ENCODE measurements around the gene DNTTIP2.
"Not testable (repeated sequence)": the region's sequence is repeated elsewhere in the genome, so short reads cannot be mapped to it uniquely, and the experiment has no call there.

The DNTTIP2 gene

GRCh38 chr1:93840956-93841482, 38.0 kb downstream of the DNTTIP2 start:
- no peak for DNase-seq (ENCODE audit: low read depth)

- DNase-seq (ENCODE audit: low read depth) = no peak
These were observed 39.3 kb downstream of the DNTTIP2 start for GRCh38 chr1:93839753-93840152.

DNA sequence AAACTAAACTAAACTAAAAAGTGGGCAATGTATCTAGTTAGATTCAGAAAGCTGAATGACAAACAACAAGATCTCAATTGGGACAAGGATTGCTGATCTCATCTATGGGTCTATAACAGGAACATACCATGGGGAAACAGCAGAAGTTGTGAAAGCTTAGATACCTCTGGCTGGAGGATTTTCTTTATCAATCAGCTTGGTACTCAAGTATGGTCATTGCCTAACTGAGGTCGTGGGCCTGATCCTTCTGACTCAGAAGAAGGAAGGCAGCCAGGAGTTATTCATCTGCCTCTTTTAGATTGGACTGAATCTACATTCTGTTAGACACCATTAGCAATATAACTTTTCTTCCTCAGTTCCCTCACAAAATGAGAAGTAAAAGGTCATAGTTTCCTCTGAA, 39.7 kb downstream of the DNTTIP2 start:
- DNase-seq (ENCODE audit: low read depth) = peak; percentile 80

GRCh38 chr1:93837961-93838360, 41.0 kb downstream of the DNTTIP2 start:
- no peak for DNase-seq (ENCODE audit: low read depth)

- not testable (repeated sequence) for DNase-seq (ENCODE audit: low read depth)
These were observed 45.7 kb downstream of the DNTTIP2 start for GRCh38 chr1:93833293-93833692.

GRCh38 chr1:93829061-93829460, 49.9 kb downstream of the DNTTIP2 start:
- DNase-seq (ENCODE audit: low read depth) = no peak

- DNase-seq (ENCODE audit: low read depth) = no peak
These were observed 50.6 kb downstream of the DNTTIP2 start for GRCh38 chr1:93828367-93828755.

GRCh38 chr1:93827633-93828366, 51.2 kb downstream of the DNTTIP2 start:
- peak; percentile 33 for DNase-seq (ENCODE audit: low read depth)

- DNase-seq (ENCODE audit: low read depth) = peak; percentile 66
These were observed 51.9 kb downstream of the DNTTIP2 start for GRCh38 chr1:93827128-93827527.

DNA sequence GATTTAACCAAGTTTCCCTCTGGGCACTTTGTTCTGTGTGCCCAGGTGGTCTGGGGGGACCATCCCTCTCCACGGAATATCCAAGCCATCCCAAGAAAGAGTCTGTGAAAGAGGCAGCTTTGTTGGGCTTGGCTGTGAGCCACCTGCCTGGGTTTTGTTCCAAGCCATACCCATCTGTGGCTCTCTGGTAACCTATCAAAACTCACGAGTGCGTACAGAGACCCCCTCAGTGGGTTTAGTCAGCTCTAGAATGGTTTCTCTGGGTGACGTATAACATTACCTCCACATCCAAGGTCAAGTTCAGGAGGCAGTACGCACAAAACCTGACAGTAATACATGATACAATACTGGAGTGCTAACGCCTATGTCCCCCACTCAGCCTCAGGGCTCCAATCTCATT, 54.2 kb downstream of the DNTTIP2 start:
- DNase-seq (ENCODE audit: low read depth) = no peak

DNA sequence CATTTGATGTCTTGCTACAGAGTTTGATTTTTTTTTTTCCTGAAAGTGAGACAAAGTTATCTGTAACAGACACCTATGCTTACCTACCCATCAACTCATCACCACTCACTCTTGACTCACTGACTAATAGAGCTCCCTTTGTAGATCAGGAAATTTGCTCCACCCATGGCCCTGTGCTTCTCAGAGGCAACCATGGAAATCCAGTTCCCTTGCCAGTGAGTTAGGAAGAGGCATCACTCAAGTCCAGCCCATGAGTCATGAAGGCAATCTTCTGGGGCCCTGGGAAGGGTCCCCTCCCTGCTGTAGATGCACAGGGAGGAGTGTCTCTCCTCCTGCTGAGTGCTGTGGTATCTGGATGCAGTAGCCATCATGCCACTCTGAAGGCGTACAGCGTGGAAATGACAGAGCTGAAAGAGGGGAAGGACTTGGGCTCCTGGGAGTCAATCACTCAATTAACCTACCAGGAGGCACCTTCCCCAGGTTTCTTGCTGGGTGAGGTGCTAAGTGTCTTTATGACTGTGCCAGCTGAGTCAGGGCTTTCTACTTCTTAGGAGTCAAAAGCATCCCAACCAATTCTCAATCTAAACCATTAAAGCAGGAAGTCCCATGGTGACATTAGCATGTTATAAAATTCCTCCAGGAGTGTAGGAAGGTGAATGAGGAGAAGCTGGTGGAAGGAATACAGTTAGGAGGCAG, 56.1 kb downstream of the DNTTIP2 start:
- DNase-seq (ENCODE audit: low read depth) = no peak

DNA sequence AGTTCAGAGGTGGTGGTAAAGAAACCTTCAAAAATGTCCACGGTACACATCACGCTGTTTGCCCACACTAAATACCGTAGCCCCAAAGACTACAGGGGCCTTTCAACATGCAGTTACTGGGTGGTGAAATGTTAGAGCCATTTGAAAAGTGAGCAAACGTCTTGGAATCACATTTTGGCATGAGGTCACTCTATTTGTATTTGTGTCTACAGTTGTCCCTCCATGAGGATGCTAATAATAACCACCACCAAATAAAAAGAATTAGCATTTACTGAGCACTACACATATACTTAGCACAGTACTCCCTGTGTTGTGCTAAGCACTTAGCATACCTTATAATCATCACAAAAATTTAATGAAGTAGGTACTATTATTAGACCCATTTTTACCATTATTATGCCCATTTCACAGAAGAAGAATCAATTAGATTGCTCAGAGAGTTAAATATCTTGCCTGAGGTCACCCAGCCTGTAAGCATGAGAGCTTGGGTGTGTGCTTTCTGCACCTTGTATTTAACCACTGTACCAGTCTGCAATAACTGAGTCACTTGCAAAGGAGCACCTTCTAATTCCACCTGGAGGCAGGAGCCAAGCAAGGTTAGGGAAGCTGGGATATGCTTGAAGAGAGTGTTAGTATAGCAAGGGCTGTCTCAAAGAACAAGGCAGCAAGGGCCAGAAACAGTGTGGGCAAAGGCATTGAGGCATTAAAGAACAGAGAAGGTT, 57.4 kb downstream of the DNTTIP2 start:
- DNase-seq (ENCODE audit: low read depth) = no peak

GRCh38 chr1:93820554-93821422, 58.2 kb downstream of the DNTTIP2 start:
- no peak for DNase-seq (ENCODE audit: low read depth)

- no peak for DNase-seq (ENCODE audit: low read depth)
These were observed 60.4 kb downstream of the DNTTIP2 start for GRCh38 chr1:93818570-93818959.

GRCh38 chr1:93817819-93818569, 61.0 kb downstream of the DNTTIP2 start:
- no peak for DNase-seq (ENCODE audit: low read depth)

DNA sequence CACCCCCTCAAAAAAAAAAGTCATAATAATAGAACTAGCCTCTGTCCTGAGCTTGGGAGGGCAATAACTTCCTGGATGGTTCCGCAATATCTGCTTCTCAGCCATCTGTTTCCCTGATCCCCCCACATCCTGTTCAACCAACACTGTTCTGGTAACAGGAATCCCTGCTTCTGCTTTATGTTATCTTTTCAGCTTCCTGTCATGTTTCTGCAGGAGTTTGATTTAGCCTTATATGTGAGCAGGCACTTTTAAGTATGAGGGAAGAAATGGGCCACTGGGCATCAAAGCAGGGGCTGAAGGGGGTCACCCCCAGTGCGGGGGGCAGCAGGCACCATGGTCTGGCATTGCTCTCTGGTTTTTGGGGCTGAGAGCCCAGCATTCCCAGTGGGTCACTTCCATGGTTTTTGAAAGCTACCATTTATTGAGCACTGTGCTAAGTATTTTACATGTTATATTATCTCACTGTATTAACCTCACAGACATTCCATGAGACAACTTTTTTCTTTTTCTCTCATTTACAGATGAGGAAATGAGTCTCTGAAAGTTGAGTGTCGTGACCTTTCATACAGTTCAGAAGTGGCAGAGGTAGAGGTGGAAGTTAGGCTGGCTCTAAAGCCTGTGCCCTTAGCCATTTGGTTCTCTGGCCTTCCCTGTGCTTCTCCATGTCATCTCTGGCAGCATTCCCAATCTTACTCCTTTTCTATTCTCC, 61.9 kb downstream of the DNTTIP2 start:
- DNase-seq (ENCODE audit: low read depth) = peak; percentile 11

Measured in fibroblast of gingiva (primary cell).